Bronchial epithelial cell (primary cell): ENCODE results near the gene KLHL22. TPM values are rescaled to one million over a fixed set of nuclear protein-coding genes. Genes with fewer than 3 reads are reported as not detected.
A peak's percentile ranks its signal among the peaks of the same experiment; 100 is the strongest.

ENCODE experiments used
- DNase-seq: peaks from one replicate; pipeline ENCODE4 v3.0.0-alpha.2; 2010; ENCODE audit warnings: low read depth
- FAIRE-seq: peaks from 2 replicates; lab custom pipeline; 2011; peaks lifted over from hg19 to GRCh38; lab: Jason Lieb, UNC
- H3K27me3 ChIP-seq: 2 replicates; pipeline ENCODE4 v1.5.1; 2011; ENCODE audit warnings: low read length; ENCODE audit not compliant: control insufficient read depth, insufficient read depth
- H3K36me3 ChIP-seq: 2 replicates; pipeline ENCODE4 v1.5.1; 2011; ENCODE audit warnings: low read length; ENCODE audit not compliant: control insufficient read depth, insufficient read depth
- H3K4me3 ChIP-seq: 2 replicates; pipeline ENCODE4 v1.5.1; 2011; ENCODE audit warnings: mild to moderate bottlenecking, low read depth, low read length, control low read depth
- total RNA-seq: library from RNA; depleted of rRNA; stranded (reverse); fragments of >200 nt; gene quantifications from 2 replicates; pipeline ENCODE4 v1.2.1, GENCODE V29; 2014
- TF ChIP-seq, protein P1 (sequence below): IDR thresholded peaks from 2 replicates; pipeline ENCODE4 v1.5.1; 2011; ENCODE audit warnings: mild to moderate bottlenecking, moderate library complexity, low read length, control low read depth, inconsistent platforms; ENCODE audit not compliant: insufficient read depth, severe bottlenecking

The KLHL22 gene
- total RNA-seq, 1 donor from 2014 or later: 17.1 TPM

DNA sequence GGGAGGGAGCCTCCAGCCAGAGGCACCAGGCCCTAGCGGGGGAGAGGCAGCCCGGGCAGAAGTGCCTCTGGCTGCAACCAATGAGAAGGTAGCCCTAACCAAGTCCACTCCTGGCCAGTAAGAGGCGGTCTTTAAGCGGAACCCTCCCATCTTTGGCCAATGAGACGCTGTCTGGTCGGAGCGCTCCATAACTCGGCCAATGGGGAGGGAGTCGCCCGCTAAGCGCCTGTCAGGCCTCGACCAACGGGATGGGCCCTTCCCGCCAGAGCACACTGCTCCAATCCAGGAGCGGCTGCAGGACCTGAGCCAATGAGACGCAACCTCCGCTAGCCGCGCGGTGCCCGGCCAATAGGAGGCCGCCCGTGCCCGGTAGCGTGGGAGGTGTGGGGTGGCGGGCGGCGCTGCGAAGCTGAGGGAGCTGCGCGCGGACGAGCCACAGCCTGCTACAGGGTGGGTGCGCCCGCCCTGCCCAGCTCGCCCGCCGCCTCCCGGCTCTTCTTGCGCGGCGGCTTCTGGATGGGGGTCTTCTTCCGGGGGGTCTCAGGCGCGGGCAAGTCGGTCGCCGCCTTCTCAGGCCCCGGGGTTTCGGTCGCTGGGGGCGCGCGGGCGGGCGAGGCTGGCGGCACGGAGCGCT, 70.5 kb downstream of the KLHL22 start:
- no peak for FAIRE-seq
- no peak for DNase-seq
- Histone ChIP-seq H3K36me3 (no peaks in the 10 kb centered on the region), H3K4me3 (no peak overlapping the region), H3K27me3 (peaks cover 1% of the 10 kb centered on the region)
- TF ChIP-seq, protein P1, sequence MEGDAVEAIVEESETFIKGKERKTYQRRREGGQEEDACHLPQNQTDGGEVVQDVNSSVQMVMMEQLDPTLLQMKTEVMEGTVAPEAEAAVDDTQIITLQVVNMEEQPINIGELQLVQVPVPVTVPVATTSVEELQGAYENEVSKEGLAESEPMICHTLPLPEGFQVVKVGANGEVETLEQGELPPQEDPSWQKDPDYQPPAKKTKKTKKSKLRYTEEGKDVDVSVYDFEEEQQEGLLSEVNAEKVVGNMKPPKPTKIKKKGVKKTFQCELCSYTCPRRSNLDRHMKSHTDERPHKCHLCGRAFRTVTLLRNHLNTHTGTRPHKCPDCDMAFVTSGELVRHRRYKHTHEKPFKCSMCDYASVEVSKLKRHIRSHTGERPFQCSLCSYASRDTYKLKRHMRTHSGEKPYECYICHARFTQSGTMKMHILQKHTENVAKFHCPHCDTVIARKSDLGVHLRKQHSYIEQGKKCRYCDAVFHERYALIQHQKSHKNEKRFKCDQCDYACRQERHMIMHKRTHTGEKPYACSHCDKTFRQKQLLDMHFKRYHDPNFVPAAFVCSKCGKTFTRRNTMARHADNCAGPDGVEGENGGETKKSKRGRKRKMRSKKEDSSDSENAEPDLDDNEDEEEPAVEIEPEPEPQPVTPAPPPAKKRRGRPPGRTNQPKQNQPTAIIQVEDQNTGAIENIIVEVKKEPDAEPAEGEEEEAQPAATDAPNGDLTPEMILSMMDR: no peak

DNA sequence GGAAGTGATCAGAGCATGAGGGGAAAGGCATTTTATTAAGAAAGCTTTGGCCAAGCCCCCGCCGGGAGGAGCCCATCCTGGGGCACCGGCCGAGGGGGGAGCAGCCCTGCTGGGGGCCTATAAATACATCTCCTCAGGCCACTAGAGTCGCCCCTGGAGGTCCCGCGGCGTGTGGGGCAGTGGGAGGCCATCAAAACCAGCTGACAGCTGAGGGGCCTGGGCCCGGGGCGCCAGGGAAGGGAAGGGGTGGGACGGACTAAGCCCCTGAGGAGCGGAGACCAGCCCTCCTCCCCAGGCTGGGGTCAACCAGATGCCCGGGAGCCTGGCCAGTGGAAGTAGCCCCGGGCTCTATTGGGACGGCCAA, 71.0 kb downstream of the KLHL22 start:
- Histone ChIP-seq H3K4me3 (no peak overlapping the region), H3K36me3 (no peaks in the 10 kb centered on the region), H3K27me3 (no peaks in the 10 kb centered on the region)
- no peak for DNase-seq
- no peak for FAIRE-seq
- TF ChIP-seq, protein P1: no peak

DNA sequence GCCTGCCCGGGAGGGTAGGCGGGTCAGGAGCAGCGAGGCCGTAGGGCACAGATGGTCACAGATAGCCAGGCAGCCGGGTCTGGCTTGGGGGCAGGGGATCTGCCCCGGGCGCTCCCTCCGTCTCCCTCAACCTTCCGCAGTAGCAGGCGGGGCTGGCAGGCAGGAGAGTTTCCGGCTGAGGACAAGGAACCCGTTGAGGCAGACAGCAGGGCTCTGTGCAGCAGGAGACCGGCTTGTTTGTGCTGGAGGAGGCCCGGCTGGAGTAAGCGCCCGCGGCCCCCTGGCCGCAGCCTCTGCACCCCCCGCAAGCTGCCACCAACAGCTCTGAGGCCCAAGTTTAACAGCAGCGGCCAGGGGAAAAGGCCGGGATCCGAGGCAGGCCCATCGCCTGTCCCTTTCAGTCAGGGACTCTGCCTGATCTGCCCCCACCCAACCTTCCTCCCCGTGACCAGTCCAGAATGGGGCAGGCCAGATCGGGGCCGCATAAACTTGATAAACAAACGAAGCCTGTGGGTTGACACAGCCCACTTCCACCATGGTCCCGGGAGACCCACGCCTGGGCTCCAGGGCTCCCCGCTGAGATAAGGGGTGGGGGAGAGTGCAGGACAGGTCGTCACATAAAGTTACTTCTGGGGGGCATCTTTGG, 71.6 kb downstream of the KLHL22 start:
- FAIRE-seq (no peak), DNase-seq (no peak)
- no peak overlapping the region for H3K4me3 ChIP-seq
- TF ChIP-seq, protein P1: no peak
- H3K36me3 ChIP-seq: no peaks in the 10 kb centered on the region
- no peaks in the 10 kb centered on the region for H3K27me3 ChIP-seq

DNA sequence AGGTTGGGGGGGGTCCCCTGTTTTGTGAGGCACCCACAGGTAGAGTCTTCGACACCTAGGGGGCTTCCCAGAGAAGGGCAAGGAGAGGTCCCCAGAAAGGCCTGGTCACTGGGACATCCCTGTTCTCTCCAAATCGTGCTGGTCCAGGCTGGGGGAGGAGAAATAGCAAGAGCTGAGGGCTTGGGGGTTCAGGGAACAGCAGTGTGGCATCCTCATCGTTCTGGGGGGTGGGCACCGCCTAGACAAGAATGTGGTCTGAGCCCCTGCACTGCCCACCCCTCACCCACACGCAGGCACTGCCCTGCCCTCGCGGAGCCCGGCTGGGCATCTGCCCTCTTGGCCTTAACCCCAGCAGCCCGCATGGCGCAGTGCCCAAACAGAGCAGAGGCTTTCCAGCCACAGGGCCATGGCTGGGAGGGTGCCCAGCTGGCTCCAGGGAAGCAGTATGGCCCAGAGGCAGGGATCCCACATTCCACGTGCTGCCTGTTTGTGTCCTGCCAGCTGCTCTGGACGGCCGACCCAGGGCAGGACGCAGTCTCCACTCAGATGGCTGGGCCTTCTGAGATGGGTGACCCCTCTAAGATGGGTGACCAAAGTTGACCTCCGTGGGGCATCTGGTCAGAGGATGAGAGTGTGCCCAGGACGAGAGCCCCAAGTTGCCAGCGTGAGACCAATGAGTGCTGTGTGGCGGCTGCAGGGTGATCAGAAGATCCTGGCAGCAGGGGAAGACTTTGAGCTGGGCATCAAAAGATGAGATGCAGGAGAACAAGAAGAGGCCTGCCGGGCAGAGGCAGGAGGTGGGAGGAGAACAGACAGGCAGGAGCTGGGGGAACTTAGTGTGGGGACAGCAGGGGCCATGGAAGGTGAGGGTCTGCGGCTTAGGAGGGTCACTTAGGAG, 72.3 kb downstream of the KLHL22 start:
- no peaks in the 10 kb centered on the region for H3K27me3 ChIP-seq
- H3K4me3 ChIP-seq: no peak overlapping the region
- H3K36me3 ChIP-seq: no peaks in the 10 kb centered on the region
- FAIRE-seq: no peak
- TF ChIP-seq, protein P1: no peak
- no peak for DNase-seq

DNA sequence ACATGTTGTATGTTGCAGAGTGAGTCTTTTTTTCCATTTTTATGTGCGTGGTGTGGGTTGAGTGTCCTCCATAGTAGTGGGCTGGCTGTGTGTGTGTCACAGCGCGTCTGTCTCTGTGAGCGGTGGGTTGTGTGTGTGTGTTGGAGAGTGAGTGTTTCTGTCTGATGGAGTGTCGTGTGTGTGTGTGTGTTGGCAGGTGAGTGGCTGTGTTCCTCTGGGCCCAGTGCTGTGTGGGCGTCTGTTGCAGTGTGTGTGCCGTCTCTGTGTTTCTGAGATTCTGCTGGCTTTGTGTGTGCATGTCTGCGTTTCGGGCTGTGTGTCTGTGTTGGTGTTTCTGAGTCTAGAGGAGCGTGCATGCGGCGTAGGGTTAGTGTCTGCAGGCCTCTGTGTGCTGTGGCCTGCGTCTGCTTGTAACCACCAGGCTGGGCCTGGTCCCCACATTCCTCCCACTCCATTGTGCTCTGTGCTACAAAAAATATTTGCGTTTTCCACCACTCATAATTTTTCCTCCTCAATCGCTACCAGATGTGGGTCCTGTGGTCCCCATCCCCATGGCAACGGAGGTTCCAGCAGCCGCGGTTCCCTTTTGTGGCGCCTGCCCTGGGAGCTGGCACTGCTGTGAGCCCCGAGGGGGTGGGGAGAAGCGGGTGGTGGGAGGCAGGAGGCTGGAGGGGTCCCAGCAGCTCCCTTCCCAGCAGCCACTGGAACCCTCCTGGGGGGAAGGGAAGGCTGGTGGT, 73.2 kb downstream of the KLHL22 start:
- Histone ChIP-seq H3K27me3 (no peaks in the 10 kb centered on the region), H3K4me3 (no peak overlapping the region), H3K36me3 (no peaks in the 10 kb centered on the region)
- FAIRE-seq: peak; percentile 81
- TF ChIP-seq, protein P1: no peak
- DNase-seq: no peak
